ENCODE data around the gene PANK4. TPM values are rescaled to one million over a fixed set of nuclear protein-coding genes. Genes with fewer than 3 reads are reported as not detected.

Gene PANK4
- total and polyA plus RNA-seq, 10 of the 15 experiments (the other 5 are each of a cell fraction or from before 2014, with no cell fraction given), result 0.35 to 38.0 (median 18.6) TPM

- Histone ChIP-seq H3K79me2 (ENCODE audit: control insufficient read depth, insufficient read depth, low read length) (no peaks in the 10 kb centered on the region), H3K4me3 (no peak overlapping the region), H3K4me1 (ENCODE audit: control insufficient read depth, insufficient read depth, low read length) (no peaks in the 10 kb centered on the region), H3K36me3 (ENCODE audit: control insufficient read depth in 2 of 2, insufficient read depth in 2 of 2, low read length in 1 of 2) (peaks cover 2 to 40% of the 10 kb centered on the region in 2 experiments), H3K27me3 (replicated peaks in 1 of 2; ENCODE audit: control insufficient read depth in 2 of 2, insufficient read depth in 2 of 2, low read length in 1 of 2) (no peaks in the 10 kb centered on the region), H2AFZ (ENCODE audit: control insufficient read depth, low read depth, low read length) (no peak overlapping the region), H3K4me2 (ENCODE audit: control insufficient read depth, insufficient read depth) (no peak overlapping the region), H3K9me3 (replicated peaks; ENCODE audit: control insufficient read depth, insufficient read depth, low read length) (no peaks in the 10 kb centered on the region), H3K9ac (ENCODE audit: control insufficient read depth, insufficient read depth, low read length) (no peak overlapping the region), H4K20me1 (ENCODE audit: control insufficient read depth, insufficient read depth) (no peaks in the 10 kb centered on the region; the same call in 1 of the 2 replicates), H3K27ac (ENCODE audit: control insufficient read depth, insufficient read depth) (no peak overlapping the region)
- BruUV-seq (replicated peaks), result no TSS peak
- DNase-seq (ENCODE audit: low read depth, low spot score) (no peak), ATAC-seq (no peak), FAIRE-seq (no peak)
- no peak for TF ChIP-seq CBX3 (IDR thresholded peaks at IDR 0.05; ENCODE audit: borderline replicate concordance, low read depth)
- ChIA-PET CTCF (interaction anchor here (0.6 kb wide), 1 partner anchor 13 kb away, joined by 3 read pairs; no protein-coding TSS in a partner anchor), RAD21 (ENCODE audit: unreplicated experiment) (no interaction called here), SMC1A (ENCODE audit: uncharacterized antibody, unreplicated experiment) (interaction anchor here (0.8 kb wide), 1 partner anchor 36 kb away, joined by 3 read pairs; no protein-coding TSS in a partner anchor), POLR2A (no interaction called here)
- intact Hi-C loops (cut with micrococcal nuclease; ENCODE audit: unreplicated experiment) (no loop called here), in situ Hi-C loops (cut with MboI) (no loop called here)
- 94% methylated on average over 27 of the region's 27 CpGs for WGBS (ENCODE audit: insufficient coverage, insufficient replicate concordance, low lambda C conversion rate, missing lambda C conversion rate)
These were observed 15.8 kb downstream of the PANK4 start for GRCh38 chr1:2510366-2511155.

DNA sequence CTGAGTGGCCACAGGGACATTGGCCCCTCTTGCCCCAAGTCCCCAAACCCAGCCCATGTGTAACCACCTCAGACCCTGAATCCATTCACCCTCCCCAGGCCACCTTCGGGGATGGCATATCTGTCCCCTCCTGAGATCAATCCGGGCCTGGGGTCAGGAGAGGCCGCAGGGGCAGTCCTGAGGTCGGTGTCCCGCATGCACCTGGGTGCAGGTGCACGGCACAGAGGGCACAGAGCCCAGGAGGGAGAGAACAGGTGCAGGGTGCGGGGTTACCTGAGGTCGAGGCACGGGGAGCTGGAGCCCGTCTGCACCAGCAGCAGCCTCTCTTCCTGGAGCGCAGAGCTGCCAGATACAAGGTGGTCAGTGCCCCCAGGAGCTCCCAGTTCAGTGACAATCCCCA is 16.8 kb downstream of the PANK4 start:
- SMC1A ChIA-PET (ENCODE audit: uncharacterized antibody, unreplicated experiment), result interaction anchor here (0.8 kb wide), 1 partner anchor 37 kb away, joined by 3 read pairs; no protein-coding TSS in a partner anchor
- H2AFZ ChIP-seq (ENCODE audit: control insufficient read depth, low read depth, low read length), result no peak overlapping the region
- CTCF ChIA-PET, result no interaction called here
- FAIRE-seq (no peak), DNase-seq (ENCODE audit: low read depth, low spot score) (no peak), ATAC-seq (no peak)
- H3K9ac ChIP-seq (ENCODE audit: control insufficient read depth, insufficient read depth, low read length), result no peak overlapping the region
- RAD21 ChIA-PET (ENCODE audit: unreplicated experiment), result no interaction called here
- no peaks in the 10 kb centered on the region for H3K4me1 ChIP-seq (ENCODE audit: control insufficient read depth, insufficient read depth, low read length)
- no peak overlapping the region for H3K4me2 ChIP-seq (ENCODE audit: control insufficient read depth, insufficient read depth)
- WGBS (ENCODE audit: insufficient coverage, insufficient replicate concordance, low lambda C conversion rate, missing lambda C conversion rate), result 74% methylated on average over 10 of the region's 11 CpGs
- in situ Hi-C loops (cut with MboI), result no loop called here
- H3K9me3 ChIP-seq (replicated peaks; ENCODE audit: control insufficient read depth, insufficient read depth, low read length), result no peaks in the 10 kb centered on the region
- POLR2A ChIA-PET, result no interaction called here
- H3K27me3 ChIP-seq (replicated peaks in 1 of 2; ENCODE audit: control insufficient read depth in 2 of 2, insufficient read depth in 2 of 2, low read length in 1 of 2), result no peaks in the 10 kb centered on the region
- peaks cover 2 to 34% of the 10 kb centered on the region in 2 experiments for H3K36me3 ChIP-seq (ENCODE audit: control insufficient read depth in 2 of 2, insufficient read depth in 2 of 2, low read length in 1 of 2)
- H4K20me1 ChIP-seq (ENCODE audit: control insufficient read depth, insufficient read depth), result no peaks in the 10 kb centered on the region; the same call in 1 of the 2 replicates
- TF ChIP-seq ZNF274 (IDR thresholded peaks at IDR 0.05; ENCODE audit: insufficient read depth, insufficient read length) (no peak), RAD21 (IDR thresholded peaks at IDR 0.05; ENCODE audit: insufficient read depth, low read depth, low read length) (no peak), PKNOX1 (IDR thresholded peaks at IDR 0.05) (no peak), DPF2 (IDR thresholded peaks at IDR 0.05) (no peak), ATF2 (IDR thresholded peaks at IDR 0.05; ENCODE audit: low read length) (no peak), EZH2 (IDR thresholded peaks at IDR 0.05; ENCODE audit: borderline replicate concordance, control insufficient read depth, low read depth, low read length) (no peak)
- TF ChIP-seq, protein P1, sequence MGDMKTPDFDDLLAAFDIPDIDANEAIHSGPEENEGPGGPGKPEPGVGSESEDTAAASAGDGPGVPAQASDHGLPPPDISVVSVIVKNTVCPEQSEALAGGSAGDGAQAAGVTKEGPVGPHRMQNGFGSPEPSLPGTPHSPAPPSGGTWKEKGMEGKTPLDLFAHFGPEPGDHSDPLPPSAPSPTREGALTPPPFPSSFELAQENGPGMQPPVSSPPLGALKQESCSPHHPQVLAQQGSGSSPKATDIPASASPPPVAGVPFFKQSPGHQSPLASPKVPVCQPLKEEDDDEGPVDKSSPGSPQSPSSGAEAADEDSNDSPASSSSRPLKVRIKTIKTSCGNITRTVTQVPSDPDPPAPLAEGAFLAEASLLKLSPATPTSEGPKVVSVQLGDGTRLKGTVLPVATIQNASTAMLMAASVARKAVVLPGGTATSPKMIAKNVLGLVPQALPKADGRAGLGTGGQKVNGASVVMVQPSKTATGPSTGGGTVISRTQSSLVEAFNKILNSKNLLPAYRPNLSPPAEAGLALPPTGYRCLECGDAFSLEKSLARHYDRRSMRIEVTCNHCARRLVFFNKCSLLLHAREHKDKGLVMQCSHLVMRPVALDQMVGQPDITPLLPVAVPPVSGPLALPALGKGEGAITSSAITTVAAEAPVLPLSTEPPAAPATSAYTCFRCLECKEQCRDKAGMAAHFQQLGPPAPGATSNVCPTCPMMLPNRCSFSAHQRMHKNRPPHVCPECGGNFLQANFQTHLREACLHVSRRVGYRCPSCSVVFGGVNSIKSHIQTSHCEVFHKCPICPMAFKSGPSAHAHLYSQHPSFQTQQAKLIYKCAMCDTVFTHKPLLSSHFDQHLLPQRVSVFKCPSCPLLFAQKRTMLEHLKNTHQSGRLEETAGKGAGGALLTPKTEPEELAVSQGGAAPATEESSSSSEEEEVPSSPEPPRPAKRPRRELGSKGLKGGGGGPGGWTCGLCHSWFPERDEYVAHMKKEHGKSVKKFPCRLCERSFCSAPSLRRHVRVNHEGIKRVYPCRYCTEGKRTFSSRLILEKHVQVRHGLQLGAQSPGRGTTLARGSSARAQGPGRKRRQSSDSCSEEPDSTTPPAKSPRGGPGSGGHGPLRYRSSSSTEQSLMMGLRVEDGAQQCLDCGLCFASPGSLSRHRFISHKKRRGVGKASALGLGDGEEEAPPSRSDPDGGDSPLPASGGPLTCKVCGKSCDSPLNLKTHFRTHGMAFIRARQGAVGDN (IDR thresholded peaks at IDR 0.05), result no peak
- intact Hi-C loops (cut with micrococcal nuclease; ENCODE audit: unreplicated experiment), result no loop called here
- no TSS peak for BruUV-seq (replicated peaks)
- H3K79me2 ChIP-seq (ENCODE audit: control insufficient read depth, insufficient read depth, low read length), result no peaks in the 10 kb centered on the region
- H3K27ac ChIP-seq (ENCODE audit: control insufficient read depth, insufficient read depth), result no peak overlapping the region
- no peak overlapping the region for H3K4me3 ChIP-seq

All from GM12878 (cell line).